Fibroblast of mammary gland (primary cell): ENCODE measurements around the gene DIS3L2.

ENCODE experiments used
- DNase-seq: peaks from one replicate; pipeline ENCODE4 v3.0.0-alpha.2; 2010; ENCODE audit warnings: low read depth
- H3K4me3 ChIP-seq: 2 replicates; pipeline ENCODE4 v1.5.1; 2011; ENCODE audit warnings: low read depth, mild to moderate bottlenecking, low read length, moderate library complexity; ENCODE audit not compliant: control insufficient read depth
- CTCF ChIP-seq: conservative IDR thresholded peaks from 2 replicates; pipeline ENCODE4 v1.5.1; 2011; ENCODE audit warnings: low read depth, low read length, inconsistent platforms; ENCODE audit not compliant: control insufficient read depth, insufficient read depth

DIS3L2 gene

DNA sequence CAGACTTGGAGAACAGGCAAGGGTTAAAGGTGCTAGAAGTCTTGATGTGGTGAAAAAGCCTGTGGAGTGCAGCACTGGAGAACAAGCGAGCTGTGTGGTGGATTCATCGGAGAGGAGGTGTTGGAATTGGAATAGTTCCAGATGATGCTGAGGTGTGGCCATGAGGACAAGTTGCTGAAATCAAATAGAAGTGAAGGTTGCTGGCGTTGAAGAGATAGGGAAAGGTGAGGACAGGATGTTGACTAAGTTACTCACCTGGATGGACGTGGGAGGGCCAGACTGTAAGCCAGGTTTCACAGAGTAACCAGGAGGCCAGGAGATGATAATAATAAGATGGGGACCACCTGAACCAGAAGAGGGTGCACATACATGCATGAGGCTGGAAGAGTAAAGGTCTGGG, 173.4 kb downstream of the DIS3L2 start:
- no peak for TF ChIP-seq CTCF
- H3K4me3 ChIP-seq: no peak overlapping the region
- DNase-seq: no peak

GRCh38 chr2:232137356-232138147, 176.0 kb downstream of the DIS3L2 start:
- no peak for TF ChIP-seq CTCF
- no peak overlapping the region for H3K4me3 ChIP-seq
- peak; percentile 65 for DNase-seq

DNA sequence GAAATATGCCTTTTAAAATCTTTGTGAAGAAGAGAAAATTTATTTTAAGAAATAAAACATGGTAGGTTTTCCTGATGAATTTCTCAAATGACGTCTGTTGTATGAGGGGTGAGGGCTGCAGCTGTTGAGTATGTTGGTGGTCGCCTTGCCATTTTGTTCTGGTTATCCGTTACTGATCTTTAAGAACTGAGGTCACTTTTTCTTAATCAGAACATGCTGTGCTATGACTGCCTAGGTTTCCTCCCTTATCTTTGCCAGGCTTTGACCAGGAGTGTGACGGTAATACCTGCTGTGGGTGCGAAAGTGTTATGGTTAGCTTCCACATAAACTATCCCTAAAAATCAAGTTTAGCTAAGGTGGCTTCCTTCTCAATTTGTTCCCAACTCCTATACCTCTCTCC, 176.9 kb downstream of the DIS3L2 start:
- no peak for TF ChIP-seq CTCF
- no peak overlapping the region for H3K4me3 ChIP-seq
- no peak for DNase-seq

DNA sequence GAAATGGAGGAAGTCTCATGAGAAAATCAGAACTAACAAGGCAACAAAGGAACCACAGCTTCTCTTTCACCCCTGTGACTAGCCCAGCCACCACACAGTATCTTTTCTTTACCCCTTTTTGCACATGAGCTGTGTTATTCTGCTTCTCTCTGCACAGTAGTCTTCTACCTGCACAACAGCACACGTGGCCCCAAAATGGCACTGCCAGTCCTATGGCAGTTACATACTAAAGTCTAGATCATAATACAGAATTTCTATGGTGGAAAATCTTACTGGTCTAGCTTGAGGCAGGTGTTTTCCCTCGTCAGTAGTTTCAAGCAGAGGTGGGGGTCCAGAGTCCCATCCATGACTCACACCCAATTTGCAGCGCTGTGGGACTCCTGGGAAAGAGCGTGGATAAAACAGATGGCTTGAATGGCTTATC, 177.7 kb downstream of the DIS3L2 start:
- H3K4me3 ChIP-seq: no peak overlapping the region
- TF ChIP-seq CTCF: no peak
- DNase-seq: no peak

- no peak overlapping the region for H3K4me3 ChIP-seq
- TF ChIP-seq CTCF: no peak
- DNase-seq: peak; percentile 76
Observed at GRCh38 chr2:232139786-232140562, 178.5 kb downstream of the DIS3L2 start.

- DNase-seq: no peak
- no peak overlapping the region for H3K4me3 ChIP-seq
- TF ChIP-seq CTCF: no peak
Observed at GRCh38 chr2:232141591-232141990, 180.1 kb downstream of the DIS3L2 start.

- peak; percentile 69 for TF ChIP-seq CTCF
- H3K4me3 ChIP-seq: no peak overlapping the region
- DNase-seq: peak; percentile 35
Observed at GRCh38 chr2:232142049-232142448, 180.5 kb downstream of the DIS3L2 start.
